Stimulated activated CD4-positive, alpha-beta T cell treated with anti-CD3 and anti-CD28 coated beads, Interleukin-12 subunit alpha, Interleukin-12 subunit beta, amount 100 ng/mL, for 48 hours (primary cell): ENCODE measurements around the gene SV2B.
"Not testable (repeated sequence)": the region's sequence is repeated elsewhere in the genome, so short reads cannot be mapped to it uniquely, and the experiment has no call there.

Experiments
- DNase-seq, 3 donors: peaks; one replicate each; pipeline ENCODE4 v3.0.0-alpha.2; 2020; ENCODE audit warnings: low read depth in 2 of 3, low spot score in 1 of 3

SV2B gene

DNA sequence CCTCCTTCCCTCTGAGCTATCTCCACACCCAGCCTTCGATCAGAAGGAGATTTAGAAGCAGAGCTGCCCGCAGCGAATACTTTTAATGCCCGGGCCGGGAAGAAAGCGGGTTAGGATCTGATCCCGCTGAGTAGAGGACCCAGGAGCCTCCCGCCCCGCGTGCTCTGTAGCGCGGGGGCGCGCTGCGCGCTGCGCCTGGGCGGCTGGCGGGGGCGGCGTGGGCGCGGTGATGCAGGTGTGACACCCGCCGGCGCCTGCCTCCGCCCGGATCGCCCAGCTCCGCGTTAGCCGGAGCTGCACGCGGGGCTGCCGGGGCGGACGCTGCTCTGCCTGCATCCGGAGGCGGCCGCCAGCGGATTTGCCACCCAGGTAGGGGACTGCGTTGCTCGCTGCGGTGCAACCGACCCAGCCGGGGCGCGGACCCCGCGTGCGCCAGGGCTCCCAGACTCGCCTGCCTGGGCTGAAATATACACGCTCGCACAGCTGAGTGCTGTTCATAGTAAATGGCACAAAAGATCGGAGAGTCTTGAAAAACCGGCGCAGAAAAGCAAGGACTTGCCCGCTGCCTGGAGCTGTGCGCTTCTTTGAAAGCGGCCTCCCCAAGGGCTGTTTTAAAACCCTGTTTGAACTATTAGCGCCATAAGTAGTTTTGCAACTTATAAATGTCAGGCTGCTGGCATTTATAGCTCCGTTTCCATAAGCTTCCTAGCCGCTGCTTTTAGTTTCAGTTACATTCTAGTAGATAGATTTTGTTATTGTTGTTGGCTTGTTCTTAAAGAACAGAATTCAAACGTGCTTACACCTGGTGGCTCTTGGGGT is at the start of gene SV2B:
Gene SV2B (plus strand): TSS at position 263 of the 819 bp plus-strand sequence. CDS start 126,007 bp downstream, outside the sequence.
- peak in 2 of 3 donors; percentile 6 to 27 for DNase-seq

DNA sequence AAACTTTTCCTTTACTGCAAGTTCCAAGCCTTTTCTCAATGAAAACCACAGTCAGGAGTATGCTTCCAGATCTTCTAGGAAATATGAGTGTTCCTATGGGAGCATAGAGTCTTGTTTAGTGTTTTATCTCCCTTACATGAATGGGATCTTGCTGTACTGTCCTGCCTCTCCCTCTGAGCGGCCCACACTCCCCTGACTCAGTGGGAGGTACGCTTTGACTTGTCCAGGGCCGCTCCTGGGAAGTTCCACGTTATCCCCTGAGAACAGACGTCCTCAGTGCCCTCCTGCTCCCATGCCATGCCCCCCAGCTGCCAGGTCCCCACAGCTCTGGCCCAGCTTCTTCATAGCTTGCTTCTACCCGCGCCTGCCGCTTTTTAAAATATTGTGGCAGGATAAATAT is 48.8 kb upstream of the SV2B start:
- DNase-seq, result no peak

GRCh38 chr15:91054816-91055215 is 45.2 kb upstream of the SV2B start:
- DNase-seq, result no peak

DNA sequence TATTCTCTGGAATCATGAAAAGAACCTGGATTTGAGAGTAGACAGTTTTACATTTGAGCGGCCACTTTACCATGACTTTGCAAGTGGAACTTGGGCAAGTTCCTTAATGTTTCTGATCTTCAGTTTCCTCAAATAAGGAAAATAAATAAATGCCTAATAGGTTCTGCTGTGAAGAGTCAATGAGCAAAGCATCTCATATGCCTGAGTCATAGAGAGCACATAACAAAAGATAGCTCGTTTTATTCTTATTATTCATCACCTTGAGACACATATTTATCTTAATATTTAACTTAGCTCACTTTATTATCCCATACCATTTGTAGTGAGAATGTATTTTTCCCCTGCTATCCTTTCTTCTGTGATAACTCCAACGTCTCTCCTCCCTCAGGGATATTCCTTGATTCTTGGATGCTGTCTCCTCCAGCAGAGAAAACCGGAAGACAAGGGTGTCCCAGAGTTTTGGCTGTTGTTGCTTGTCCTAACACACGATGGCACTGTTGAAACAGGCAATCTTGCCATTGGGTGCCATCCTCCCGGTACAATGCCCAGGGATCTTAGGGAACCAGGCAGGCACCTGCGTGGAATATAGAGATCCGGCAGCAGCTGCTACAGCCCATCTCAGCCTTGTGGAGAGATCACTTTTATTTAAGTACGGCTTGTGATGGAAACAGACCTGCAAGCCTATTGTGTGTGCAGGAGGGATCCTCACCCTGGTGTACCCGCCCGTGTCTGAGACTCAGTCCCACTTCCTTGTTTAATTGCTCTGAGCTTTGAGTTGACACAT is 44.3 kb upstream of the SV2B start:
- DNase-seq, result peak; percentile 4 to 45 (median 22)

- DNase-seq, result no peak
Observed at GRCh38 chr15:91061230-91061629, 38.8 kb upstream of the SV2B start.

DNA sequence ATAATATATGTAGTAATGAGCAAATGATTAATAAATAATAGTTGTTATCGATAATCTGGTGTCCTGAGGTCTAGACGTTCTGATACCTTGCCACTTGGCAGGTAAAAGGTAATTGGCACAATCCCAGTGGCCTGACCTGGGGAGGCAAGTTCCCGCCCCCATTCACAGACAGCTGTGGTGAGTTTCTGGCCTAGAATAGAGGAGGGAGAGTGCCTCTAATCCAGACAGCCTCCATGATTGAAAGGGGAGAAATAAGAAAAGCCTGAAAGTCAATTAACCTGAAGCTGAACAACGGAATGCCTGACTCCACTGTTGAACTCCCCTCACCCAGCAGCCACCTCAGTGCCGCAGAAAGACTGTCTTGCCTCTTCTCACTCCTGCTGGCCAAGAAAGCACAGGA is 38.1 kb upstream of the SV2B start:
- no peak for DNase-seq

- no peak for DNase-seq
Observed at GRCh38 chr15:91065505-91065904, 34.6 kb upstream of the SV2B start.

- no peak for DNase-seq
Observed at GRCh38 chr15:91067036-91067435, 33.0 kb upstream of the SV2B start.

DNA sequence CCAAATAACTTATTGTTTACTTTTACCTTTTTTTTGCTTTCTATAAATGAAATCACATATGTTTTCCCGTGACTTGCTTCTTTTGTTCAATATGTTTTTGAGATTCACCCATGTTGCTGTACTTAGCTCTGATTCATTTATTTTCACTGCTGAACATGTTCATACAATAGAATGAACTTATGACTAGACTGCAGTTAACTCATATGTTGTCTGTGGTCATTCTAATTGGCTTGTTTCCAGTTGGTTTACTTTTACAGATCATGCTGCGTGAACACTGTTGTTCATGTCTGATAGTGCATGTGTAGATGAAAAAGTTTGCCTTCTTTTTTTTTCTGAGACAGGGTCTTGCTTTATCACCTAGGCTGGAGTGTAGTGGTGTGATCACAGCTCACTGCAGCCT is 31.6 kb upstream of the SV2B start:
- DNase-seq, result no peak

- no peak for DNase-seq
Observed at GRCh38 chr15:91068966-91069365, 31.1 kb upstream of the SV2B start.

- DNase-seq, result no peak
Observed at GRCh38 chr15:91070872-91071271, 29.2 kb upstream of the SV2B start.

DNA sequence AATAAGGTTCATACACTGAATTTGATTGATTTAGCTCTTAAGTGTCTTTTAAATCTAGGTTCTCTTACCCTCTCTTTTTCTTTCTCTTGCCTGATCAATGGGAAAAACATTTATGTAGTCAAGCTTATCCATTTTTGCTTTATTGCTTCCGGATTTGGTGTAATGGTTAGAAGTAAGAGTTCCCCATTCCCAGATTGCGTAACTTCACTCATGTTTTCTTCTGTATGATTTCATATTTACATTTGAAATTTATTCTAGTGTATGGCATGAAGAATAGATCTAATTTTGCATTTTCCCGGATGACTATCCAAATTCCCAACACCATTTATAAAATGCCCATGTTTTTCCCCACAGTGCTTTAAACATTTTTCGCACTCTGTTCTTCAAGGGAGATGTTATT is 27.9 kb upstream of the SV2B start:
- DNase-seq, result no peak

DNA sequence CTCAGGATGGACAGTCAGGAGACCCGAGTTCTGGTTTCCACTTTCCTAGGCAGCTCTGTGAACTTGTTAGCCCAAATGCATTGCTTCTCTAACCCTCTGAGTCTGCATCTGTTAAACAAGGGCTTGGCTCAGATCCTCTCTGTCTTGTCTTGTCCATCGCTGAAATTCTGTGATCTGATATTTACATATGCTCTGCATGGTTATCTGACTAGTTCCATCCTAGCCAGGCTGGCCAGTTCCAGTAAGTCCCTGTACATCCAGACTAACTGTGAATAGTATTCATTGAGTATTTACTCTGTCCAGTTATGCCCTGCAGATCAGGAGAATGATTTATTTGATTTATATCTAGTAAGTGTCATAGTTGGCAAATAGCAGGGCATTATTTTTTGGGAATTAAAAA is 27.0 kb upstream of the SV2B start:
- no peak for DNase-seq

DNA sequence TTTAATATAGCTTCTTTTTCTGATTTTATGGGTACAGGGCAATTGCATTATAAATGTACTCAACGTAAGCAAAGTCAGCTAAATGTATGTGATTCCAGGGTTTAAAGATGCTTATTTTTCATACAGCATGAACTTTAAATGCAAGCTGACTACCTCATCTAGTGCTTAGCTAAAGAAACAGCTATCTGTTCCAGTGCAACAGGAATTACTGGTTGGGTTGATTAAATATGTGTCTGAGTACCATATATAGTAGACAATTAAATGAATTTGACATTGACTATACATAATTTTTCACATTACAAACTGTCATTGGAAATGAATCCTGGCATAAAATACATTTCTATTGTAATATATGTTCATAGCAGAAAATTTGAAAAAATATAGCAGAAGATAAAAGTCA is 26.3 kb upstream of the SV2B start:
- DNase-seq, result no peak

GRCh38 chr15:91075739-91076138 is 24.3 kb upstream of the SV2B start:
- DNase-seq, result no peak

DNA sequence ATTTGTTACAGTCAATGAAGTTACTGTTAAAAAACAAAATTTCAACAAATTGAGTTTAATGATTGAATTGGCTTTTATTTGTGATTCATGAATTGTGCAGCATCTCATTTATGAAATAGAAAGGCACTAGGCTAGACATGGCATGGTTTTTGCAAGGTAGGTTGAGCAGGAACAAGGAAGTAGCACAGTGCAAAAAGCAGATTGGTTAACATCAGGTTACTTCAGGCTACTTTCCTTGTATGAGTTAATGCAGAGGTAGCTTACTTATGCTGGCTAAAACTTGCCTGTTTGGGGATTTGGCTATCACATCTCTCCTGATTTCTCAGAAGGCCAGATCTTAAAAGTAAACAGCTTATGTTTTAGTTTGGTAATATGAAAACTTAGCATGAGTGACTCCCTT is 23.0 kb upstream of the SV2B start:
- DNase-seq, result no peak

DNA sequence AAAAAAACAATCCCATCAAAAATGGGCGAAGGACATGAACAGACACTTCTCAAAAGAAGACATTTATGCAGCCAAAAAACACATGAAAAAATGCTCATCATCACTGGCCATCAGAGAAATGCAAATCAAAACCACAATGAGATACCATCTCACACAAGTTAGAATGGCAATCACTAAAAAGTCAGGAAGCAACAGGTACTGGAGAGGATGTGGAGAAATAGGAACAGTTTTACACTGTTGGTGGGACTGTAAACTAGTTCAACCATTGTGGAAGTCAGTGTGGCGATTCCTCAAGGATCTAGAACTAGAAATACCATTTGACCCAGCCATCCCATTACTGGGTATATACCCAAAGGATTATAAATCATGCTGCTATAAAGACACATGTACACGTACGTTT is 6.2 kb upstream of the SV2B start:
- DNase-seq, result not testable (repeated sequence)

DNA sequence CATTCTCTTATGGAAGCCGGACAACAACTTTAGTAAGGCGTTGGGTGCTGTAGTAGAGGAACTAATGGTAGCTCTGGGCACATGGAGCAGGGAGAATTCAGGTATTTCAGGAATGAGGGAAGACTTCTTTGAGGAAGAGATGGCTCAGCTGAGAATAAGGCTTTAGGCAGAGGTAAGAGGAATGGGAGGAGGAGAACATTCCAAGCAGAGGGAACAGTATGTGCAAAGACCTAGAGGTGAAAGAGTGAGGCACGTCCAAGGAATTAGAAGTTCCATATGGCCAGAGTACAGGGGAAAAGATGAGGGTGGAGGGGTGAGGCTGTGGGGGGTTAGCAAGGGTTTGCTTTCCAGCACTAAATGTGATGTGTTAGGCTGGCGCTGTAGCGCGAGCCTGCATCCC is 1.6 kb upstream of the SV2B start:
- DNase-seq, result no peak

DNA sequence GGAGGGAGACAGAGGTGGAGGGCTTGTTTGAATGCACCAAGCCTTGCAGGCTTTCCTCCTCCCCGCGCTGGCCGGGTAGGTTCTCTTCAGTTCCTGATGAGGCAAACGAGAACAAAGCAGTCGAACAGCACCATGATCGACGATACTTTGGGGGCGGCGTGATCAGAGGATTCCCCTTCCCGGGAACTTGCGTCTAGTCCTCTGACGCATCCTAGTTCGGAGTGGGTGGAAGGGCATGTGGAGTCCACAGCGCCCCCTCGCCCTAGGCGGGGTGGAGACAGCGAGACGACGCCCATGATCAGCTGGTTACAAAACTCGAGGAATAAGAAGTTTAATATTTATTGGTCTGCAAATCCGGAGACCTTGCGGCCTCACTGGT is 452 bp upstream of the SV2B start:
- peak; percentile 18 to 37 (median 33) for DNase-seq

GRCh38 chr15:91100814-91101607 is 954 bp downstream of the SV2B start:
- no peak for DNase-seq

- no peak for DNase-seq
Observed at GRCh38 chr15:91101608-91101920, 1.5 kb downstream of the SV2B start.
